Measurements from ENCODE around the gene EN1.

EN1 gene

DNA sequence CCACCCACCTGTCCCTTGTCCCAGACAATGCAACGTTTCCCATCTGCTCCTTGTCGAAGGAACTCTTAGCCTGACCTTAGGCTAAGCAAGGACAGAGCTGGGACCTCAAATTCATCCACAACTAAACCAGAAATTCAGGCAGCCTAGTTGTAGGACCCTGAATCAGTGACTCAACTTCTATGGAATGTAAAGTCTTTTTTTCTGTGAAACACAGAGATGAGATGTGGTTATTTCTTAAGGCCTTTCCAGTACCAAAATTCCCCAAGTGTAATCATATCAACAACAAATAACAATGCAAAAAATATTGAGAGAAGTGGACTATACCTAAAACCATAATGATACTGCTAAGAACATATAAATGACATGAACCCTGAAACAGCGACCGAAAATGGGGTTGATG is 46.7 kb downstream of the EN1 start:
- no peak for DNase-seq (ENCODE audit: extremely low spot score)
- ChIA-PET CTCF (interaction anchor here (1.4 kb wide), 1 partner anchor 9 kb away, joined by 3 read pairs; no protein-coding TSS in a partner anchor), POLR2A (no interaction called here)
- TF ChIP-seq CTCF (IDR thresholded peaks at IDR 0.05; ENCODE audit: control extremely low read depth, extremely low read depth, low read depth, missing control alignments), result no peak

DNA sequence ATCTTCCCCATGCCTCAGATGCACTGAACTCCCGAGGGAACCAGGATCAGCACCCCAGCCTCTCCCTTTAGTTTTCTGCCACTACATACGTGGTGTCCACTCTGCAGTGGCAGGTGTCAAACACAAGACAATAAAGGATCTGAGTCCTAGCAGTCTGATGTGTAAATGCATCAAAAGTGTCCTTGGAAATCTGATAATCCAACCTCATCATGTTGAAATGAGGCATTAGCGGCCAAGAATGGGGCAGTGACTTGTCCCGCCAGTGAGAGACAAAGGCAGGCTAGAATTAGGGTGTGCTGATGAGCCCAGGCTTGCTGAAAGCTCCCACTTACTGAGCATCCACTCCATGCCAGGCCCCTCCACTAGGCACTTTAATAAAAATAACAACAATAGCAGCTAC is 52.9 kb downstream of the EN1 start:
- ChIA-PET POLR2A (no interaction called here), CTCF (no interaction called here)
- TF ChIP-seq CTCF (IDR thresholded peaks at IDR 0.05; ENCODE audit: control extremely low read depth, extremely low read depth, low read depth, missing control alignments), result no peak
- no peak for DNase-seq (ENCODE audit: extremely low spot score)
